GM20000 (cell line): Measurements from ENCODE around the gene TCP11L1.

Source experiments
- DNase-seq: peaks from one replicate; pipeline ENCODE4 v3.0.0; 2012; ENCODE audit warnings: low spot score
- CTCF ChIP-seq: IDR thresholded peaks from 2 replicates; pipeline ENCODE4 v1.5.1; 2012; ENCODE audit warnings: mild to moderate bottlenecking, control low read depth; ENCODE audit errors: extremely low read depth, missing control alignments

The TCP11L1 gene

DNA sequence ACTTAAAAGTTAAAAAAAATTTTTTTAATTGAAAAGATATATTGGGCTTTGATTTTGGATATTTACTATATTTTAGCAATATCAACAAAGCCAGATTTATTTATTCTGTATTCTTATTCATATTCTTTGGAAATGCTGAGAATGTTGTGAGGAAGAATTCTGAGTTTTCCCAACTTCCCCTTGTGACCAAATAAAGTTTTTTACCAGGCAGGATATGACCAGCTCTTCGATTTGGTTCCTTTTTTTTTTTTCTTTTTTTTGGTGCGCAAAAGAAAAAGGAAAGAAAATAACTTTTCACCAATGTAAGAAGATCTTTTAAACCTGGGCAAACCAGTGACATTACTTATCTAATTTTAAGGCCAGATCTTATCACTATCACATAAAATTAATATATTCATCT lies 12.9 kb downstream of the TCP11L1 start:
- no peak for TF ChIP-seq CTCF

GRCh38 chr11:33055375-33055774 lies 16.0 kb downstream of the TCP11L1 start:
- no peak for DNase-seq
- no peak for TF ChIP-seq CTCF

More for the DNA sequence above, 12.9 kb downstream of the TCP11L1 start:
- no peak for DNase-seq

DNA sequence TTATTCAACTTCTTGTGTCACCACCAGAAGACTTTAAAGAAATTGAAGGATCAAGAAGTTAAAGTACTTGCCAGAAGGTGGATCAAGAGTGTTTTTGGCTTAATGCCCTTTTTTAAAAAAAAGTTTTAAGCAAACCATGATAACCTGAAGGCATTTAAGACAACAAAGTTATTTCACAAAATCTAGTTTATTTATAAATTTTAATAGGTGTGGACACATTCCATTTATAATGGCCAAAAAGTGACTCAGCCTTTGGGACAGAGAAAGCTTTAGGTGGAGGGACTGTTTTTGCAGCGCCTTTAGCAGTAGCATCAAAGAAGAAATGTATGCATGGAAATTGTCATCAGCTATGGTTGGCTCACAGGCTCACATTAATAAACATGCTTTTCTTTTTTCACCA lies 17.9 kb downstream of the TCP11L1 start:
- DNase-seq, result no peak
- TF ChIP-seq CTCF, result no peak

GRCh38 chr11:33059331-33060007 lies 20.1 kb downstream of the TCP11L1 start:
- no peak for TF ChIP-seq CTCF
- no peak for DNase-seq

GRCh38 chr11:33060271-33060670 lies 20.9 kb downstream of the TCP11L1 start:
- no peak for TF ChIP-seq CTCF
- no peak for DNase-seq

- no peak for DNase-seq
- no peak for TF ChIP-seq CTCF
Observed at GRCh38 chr11:33062137-33062536, 22.8 kb downstream of the TCP11L1 start.

- DNase-seq, result peak; percentile 41
- TF ChIP-seq CTCF, result no peak
Observed at GRCh38 chr11:33063326-33063881, 24.0 kb downstream of the TCP11L1 start.
